Left ventricle myocardium inferior (tissue), 1 donor: ENCODE data around the gene DNAH11. TPM values are rescaled to one million over a fixed set of nuclear protein-coding genes. Genes with fewer than 3 reads are reported as not detected.
A peak's percentile ranks its signal among the peaks of the same experiment; 100 is the strongest.

Source experiments
- DNase-seq: peaks from one replicate; pipeline ENCODE4 v3.0.0-alpha.2; 2020
- H3K27ac ChIP-seq: fragments of 200-600 bp; replicated peaks from 2 replicates; pipeline ENCODE4 v1.8.0; 2021
- H3K27me3 ChIP-seq: fragments of 200-600 bp; 2 replicates; pipeline ENCODE4 v1.8.0; 2021; ENCODE audit warnings: low read depth
- H3K36me3 ChIP-seq: fragments of 200-600 bp; 2 replicates; pipeline ENCODE4 v1.8.0; 2021
- H3K4me1 ChIP-seq: fragments of 200-600 bp; 2 replicates; pipeline ENCODE4 v1.8.0; 2021
- H3K4me3 ChIP-seq: fragments of 200-600 bp; 2 replicates; pipeline ENCODE4 v1.8.0; 2021; ENCODE audit warnings: mild to moderate bottlenecking, moderate library complexity
- H3K9me3 ChIP-seq: fragments of 200-600 bp; replicated peaks from 2 replicates; pipeline ENCODE4 v1.8.0; 2021
- intact Hi-C: fragments of 100-400 bp; cut with micrococcal nuclease; formaldehyde crosslinking; loops from one replicate; pipeline ENCODE4 v1.11.0; 2022
- total RNA-seq: library from RNA; stranded (reverse); fragmentation: NEBNext Ultra II Directional; extraction: Animal tissue kit (Norgen Biotek cat#: 25700); gene quantifications from one replicate; pipeline ENCODE4 v1.2.1, GENCODE V29; 2021
- TF ChIP-seq, protein P1 (sequence below): fragments of 200-600 bp; IDR thresholded peaks from 2 replicates; pipeline ENCODE4 v1.8.0; 2021; ENCODE audit warnings: antibody characterized with exemption, mild to moderate bottlenecking, borderline replicate concordance
- donor health status: DM: no; HTN: yes; CAD: no; lungs with severe emphysema.

The DNAH11 gene
- total RNA-seq, 1 donor from 2014 or later, result 0.74 TPM

DNA sequence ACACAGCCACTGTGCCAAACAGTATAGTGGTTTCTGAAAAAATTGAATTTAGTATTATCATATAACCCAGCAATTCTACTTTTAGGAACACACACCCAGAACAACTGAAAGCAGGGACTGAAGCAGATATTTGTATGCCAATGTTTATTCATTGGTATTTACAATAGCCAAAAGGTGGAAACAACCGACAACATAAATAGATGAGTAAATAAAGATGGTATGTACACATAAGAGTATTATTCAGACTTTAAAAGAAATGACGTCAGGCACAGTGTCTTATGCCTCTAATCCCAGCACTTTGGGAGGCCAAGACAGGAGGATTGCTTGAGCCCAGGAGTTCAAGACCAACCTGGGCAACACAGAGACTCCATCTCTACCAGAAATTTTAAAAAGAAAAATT, 395.6 kb downstream of the DNAH11 start:
- H3K27me3 ChIP-seq, result no peaks in the 10 kb centered on the region
- intact Hi-C loops, result no loop called here
- peaks cover 6% of the 10 kb centered on the region for H3K9me3 ChIP-seq
- H3K4me3 ChIP-seq, result no peak overlapping the region
- TF ChIP-seq, protein P1, sequence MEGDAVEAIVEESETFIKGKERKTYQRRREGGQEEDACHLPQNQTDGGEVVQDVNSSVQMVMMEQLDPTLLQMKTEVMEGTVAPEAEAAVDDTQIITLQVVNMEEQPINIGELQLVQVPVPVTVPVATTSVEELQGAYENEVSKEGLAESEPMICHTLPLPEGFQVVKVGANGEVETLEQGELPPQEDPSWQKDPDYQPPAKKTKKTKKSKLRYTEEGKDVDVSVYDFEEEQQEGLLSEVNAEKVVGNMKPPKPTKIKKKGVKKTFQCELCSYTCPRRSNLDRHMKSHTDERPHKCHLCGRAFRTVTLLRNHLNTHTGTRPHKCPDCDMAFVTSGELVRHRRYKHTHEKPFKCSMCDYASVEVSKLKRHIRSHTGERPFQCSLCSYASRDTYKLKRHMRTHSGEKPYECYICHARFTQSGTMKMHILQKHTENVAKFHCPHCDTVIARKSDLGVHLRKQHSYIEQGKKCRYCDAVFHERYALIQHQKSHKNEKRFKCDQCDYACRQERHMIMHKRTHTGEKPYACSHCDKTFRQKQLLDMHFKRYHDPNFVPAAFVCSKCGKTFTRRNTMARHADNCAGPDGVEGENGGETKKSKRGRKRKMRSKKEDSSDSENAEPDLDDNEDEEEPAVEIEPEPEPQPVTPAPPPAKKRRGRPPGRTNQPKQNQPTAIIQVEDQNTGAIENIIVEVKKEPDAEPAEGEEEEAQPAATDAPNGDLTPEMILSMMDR, result no peak
- H3K27ac ChIP-seq, result peak overlapping the region; percentile 88
- no peaks in the 10 kb centered on the region for H3K36me3 ChIP-seq
- no peak for DNase-seq
- peaks cover 64% of the 10 kb centered on the region for H3K4me1 ChIP-seq

DNA sequence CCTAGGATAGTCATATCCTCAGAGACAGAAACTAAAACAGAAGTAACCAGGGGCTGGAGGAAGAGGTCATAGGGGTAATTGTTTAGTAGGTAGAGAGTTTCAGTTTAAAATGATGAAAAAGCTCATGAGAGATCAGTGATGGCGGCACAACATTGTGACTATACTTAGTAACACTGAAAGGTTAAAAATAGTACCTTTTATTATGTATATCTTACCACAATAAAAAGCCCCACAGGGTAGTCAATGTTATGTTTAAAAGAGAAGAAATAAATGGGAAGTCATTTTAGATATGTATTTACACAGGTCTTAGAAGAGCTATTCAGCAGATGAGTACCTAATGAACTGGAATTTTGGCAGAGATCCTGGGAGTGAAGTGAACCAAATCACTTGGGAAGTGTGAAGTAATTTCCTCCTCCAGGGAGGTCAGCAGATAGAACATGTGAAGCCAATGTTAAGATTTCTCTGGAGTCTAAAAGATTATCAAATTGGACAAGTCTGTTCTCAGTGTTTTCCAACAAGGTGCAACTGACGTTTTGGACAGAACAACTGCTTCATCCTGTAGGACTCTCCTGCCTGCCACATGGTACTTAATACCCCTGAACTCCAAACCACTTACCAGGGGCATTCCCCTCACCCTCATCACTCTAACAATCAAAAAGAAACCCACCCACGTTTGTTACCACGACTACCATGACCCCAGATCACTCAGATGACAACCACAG, 396.5 kb downstream of the DNAH11 start:
- no peak for DNase-seq
- Histone ChIP-seq H3K36me3 (no peaks in the 10 kb centered on the region), H3K27ac (peak overlapping the region; percentile 88), H3K4me1 (peaks cover 64% of the 10 kb centered on the region), H3K4me3 (no peak overlapping the region), H3K27me3 (no peaks in the 10 kb centered on the region), H3K9me3 (peaks cover 6% of the 10 kb centered on the region)
- TF ChIP-seq, protein P1, result no peak
- intact Hi-C loops, result no loop called here

DNA sequence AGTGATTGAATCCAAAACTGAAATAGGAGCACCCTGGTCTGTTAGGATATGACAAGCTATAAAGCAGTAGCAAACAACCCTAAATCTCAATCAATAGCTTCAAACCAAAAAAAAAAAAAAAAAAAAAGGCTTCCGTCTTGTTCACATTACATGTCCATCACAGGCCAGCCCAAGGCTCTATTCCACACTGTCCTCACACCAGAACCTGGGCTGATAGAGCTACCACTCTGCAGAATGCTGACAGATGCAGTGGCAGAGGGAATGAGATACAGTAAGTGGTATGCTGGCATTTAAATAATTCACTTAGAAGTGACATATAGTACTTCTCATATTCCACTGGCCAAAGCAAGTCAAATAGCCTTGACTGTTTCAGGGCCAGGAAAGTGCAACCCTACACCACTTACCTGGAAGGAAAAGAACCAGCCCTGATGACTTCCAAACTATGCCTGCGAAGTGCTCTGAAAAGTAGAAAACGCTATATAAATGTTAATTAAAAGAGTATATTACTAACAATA, 397.1 kb downstream of the DNAH11 start:
- Histone ChIP-seq H3K27ac (peak overlapping the region; percentile 88), H3K4me1 (peaks cover 64% of the 10 kb centered on the region)
- TF ChIP-seq, protein P1, result no peak

DNA sequence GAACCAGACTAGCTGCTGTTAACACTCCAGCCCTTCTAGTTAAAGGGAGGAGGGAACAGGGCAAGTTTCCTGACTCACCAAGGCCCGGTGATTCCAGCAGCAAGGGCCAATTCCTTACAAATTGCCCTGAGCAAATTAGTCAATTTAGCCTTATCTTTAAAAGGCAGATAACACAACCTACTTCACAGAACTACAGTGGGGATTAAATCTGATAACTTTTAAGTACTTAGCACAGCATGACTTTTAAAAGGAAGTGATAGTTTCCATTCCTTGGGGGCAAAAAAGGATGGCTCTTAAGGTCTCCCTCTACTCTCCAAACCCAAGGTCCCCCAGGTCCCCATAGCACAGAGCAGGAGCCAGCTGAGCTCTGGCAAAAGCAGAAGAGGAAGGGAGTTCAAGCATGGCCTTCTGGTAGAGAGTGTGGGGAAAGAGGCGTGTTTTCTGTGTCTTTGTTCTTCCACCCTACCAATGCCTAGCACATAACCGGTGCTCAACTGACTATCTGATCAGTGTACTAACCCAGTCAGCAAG, 398.8 kb downstream of the DNAH11 start:
- Histone ChIP-seq H3K27ac (peak overlapping the region; percentile 88), H3K9me3 (peaks cover 6% of the 10 kb centered on the region), H3K36me3 (no peaks in the 10 kb centered on the region), H3K4me3 (peak overlapping the region; percentile 79), H3K4me1 (peaks cover 77% of the 10 kb centered on the region), H3K27me3 (peaks cover 8% of the 10 kb centered on the region)
- no peak for DNase-seq
- intact Hi-C loops, result no loop called here
- TF ChIP-seq, protein P1, result no peak

More for the DNA sequence above, 397.1 kb downstream of the DNAH11 start:
- no peak for DNase-seq
- H3K4me3 ChIP-seq, result no peak overlapping the region
- no peaks in the 10 kb centered on the region for H3K27me3 ChIP-seq
- peaks cover 6% of the 10 kb centered on the region for H3K9me3 ChIP-seq
- H3K36me3 ChIP-seq, result no peaks in the 10 kb centered on the region
- intact Hi-C loops, result no loop called here

DNA sequence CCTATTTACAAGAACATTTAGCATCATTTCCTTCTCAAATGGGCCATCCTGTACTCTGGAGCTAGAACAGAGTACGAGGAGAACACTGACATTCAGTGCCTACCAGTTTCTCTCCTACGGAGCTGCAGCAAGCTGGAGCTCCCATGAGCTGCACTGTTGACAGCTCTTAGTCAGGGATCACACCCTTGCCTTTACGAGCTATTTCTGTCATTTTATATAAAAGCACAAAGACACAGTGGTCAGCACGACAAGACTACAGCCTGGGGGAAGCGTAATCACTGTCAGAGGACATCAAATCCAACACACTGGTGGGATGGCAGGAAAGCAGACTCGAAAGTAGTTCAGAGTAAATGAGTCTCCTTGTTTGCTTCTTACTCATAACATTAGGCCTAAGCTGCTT, 400.1 kb downstream of the DNAH11 start:
- DNase-seq, result no peak
- TF ChIP-seq, protein P1, result no peak
- H3K27ac ChIP-seq, result peak overlapping the region; percentile 88
- intact Hi-C loops, result no loop called here
- H3K9me3 ChIP-seq, result no peaks in the 10 kb centered on the region
- peak overlapping the region; percentile 79 for H3K4me3 ChIP-seq
- peaks cover 77% of the 10 kb centered on the region for H3K4me1 ChIP-seq
- H3K36me3 ChIP-seq, result no peaks in the 10 kb centered on the region
- peaks cover 8% of the 10 kb centered on the region for H3K27me3 ChIP-seq
